A172 (cell line): ENCODE data around the gene ZSCAN10. TPM values are rescaled to one million over a fixed set of nuclear protein-coding genes. Genes with fewer than 3 reads are reported as not detected.

Source experiments
- DNase-seq: peaks from one replicate; pipeline ENCODE4 v3.0.0-alpha.2; 2015; ENCODE audit warnings: low spot score
- total RNA-seq: library from RNA; depleted of rRNA; stranded (reverse); fragments of >200 nt; shearing (Covaris generic); gene quantifications from 2 replicates; pipeline ENCODE4 v1.2.3, GENCODE V29; 2014; rRNA removed

Gene ZSCAN10
- total RNA-seq, 1 experiment from 2014 or later = not detected

DNA sequence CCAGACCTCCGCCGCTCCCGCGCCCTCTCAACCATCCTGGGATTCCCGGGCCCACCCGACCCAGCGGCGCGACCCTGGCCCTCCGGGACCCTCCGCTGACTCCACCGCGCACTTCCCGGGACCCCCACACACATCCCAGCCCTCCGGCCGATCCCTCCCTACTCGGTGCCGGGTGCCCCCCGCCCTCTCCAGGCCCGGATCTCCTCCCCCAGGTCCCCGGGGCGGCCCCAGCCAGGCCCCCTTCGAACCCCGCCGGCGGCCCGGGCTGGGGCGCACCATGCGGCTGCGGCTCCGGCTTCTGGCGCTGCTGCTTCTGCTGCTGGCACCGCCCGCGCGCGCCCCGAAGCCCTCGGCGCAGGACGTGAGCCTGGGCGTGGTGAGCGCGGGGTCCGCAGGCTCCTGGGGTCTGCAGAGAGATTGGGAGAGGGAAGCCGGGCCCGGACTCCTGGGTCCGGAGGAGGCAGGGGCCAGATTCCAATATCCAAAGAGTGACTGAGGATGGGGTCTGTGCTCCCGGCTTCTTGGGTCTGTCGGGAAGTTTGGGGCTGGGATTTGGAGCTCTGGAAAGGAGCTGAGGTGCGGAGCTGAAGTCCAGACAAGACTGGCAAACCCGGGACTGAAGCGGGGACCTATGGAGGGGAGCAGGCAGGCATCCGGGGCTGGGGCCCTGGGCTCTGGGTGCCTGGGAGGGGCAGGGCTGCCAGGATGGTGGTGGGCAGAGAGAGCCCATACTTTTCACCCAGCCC lies 52.3 kb downstream of the ZSCAN10 start:
- DNase-seq = no peak

DNA sequence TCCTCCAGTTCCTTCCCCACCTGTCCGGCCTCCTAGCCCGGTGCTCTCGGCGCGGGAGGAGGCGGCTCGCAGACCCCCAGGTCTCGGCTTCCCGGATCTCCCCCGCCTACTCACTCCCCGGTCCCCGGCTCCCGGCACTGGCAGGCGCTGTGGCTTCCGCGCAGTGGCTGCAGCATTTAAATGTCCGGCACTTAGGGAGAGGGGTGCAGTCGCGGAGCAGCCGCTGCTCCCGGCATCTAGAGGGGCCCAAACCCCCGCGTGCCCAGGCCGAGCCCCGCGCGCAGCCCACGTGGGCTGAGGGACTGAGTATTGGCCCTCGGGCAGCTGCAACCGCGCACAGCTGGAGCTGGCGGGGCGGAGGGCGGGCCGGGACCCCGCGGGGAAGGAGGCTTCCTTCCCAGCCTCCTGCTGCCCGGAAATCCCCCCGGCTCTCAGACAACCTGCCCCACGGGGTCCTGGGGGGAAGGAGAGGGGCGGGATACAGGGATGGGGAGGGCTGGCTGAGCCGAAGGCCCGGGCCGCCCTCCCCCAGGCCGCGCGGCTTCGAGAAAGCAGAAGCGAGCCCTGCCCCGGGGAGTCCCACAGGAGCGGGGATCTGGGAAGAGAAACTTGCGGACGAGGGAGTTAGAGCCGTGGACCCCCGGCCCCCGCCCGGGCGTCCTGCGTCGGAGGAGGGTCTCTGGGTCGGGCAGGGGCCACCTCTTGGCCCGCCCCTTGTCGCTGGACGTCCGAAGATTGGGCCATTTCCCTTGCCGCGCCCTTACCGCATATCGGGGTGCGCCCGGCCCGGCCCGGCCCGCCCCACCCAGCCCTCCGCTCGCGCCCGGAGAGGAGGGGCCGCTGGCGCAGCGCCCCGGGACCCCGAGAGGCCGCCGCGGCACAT lies 53.1 kb downstream of the ZSCAN10 start, which contains the start of gene MMP25:
MMP25 (plus strand) TSS at position 804 of the 883 bp plus-strand sequence. CDS start 357 bp downstream, outside the sequence.
- DNase-seq = no peak

DNA sequence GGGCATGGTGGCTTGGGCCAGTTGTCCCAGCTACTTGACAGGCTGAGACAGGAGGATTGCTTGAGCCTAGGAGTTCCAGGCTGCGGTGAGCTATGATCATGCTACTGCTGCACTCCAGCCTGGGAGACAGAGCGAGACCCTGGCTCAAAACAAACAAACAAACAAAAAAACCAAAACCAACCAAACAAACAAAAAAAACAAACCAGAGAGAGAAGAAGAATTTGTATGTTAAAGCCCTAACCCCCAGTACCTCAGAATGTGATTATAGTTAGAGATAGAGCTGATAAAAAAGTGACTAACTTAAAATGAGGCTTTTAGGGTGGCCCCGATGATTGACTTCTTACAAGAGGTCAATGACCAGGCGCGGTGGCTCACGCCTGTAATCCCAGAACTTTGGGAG lies 54.4 kb downstream of the ZSCAN10 start:
- no peak for DNase-seq

GRCh38 chr16:3042376-3042775 lies 56.7 kb downstream of the ZSCAN10 start:
- DNase-seq = no peak

GRCh38 chr16:3038896-3039295 lies 60.2 kb downstream of the ZSCAN10 start:
- no peak for DNase-seq

Other genes with a start within 250 kb of the ZSCAN10 start
- not detected in 2 replicates for gene PRSS22, start 241.1 kb downstream of the ZSCAN10 start, total RNA-seq
- gene FLYWCH2, start 216.1 kb downstream of the ZSCAN10 start, total RNA-seq = 66.3 and 88.4 TPM in 2 replicates
- 41.3 and 41.6 TPM in 2 replicates for gene FLYWCH1, start 187.4 kb downstream of the ZSCAN10 start, total RNA-seq
- 1.7 and 3.5 TPM in 2 replicates for gene KREMEN2, start 135.0 kb downstream of the ZSCAN10 start, total RNA-seq
- 39.2 and 47.4 TPM in 2 replicates for gene PAQR4, start 129.9 kb downstream of the ZSCAN10 start, total RNA-seq
- 50.8 and 63.1 TPM in 2 replicates for gene PKMYT1, start 118.8 kb downstream of the ZSCAN10 start, total RNA-seq
- gene CLDN9, start 86.4 kb downstream of the ZSCAN10 start, total RNA-seq = 0.16 TPM in 1 of 2 replicates, not detected in the other
- gene CLDN6, start 81.1 kb downstream of the ZSCAN10 start, total RNA-seq = 0.41 TPM in 1 of 2 replicates, not detected in the other
- 510 and 551 TPM in 2 replicates for gene TNFRSF12A, start 78.9 kb downstream of the ZSCAN10 start, total RNA-seq
- 54.7 and 71.1 TPM in 2 replicates for gene HCFC1R1, start 75.4 kb downstream of the ZSCAN10 start, total RNA-seq
- gene THOC6, start 75.3 kb downstream of the ZSCAN10 start, total RNA-seq = 32.1 and 35.2 TPM in 2 replicates
- gene BICDL2, start 62.4 kb downstream of the ZSCAN10 start, total RNA-seq = not detected in 2 replicates
- 0.53 and 1.6 TPM in 2 replicates for gene MMP25, start 52.7 kb downstream of the ZSCAN10 start, total RNA-seq
- gene IL32, start 33.7 kb downstream of the ZSCAN10 start, total RNA-seq = 113 and 115 TPM in 2 replicates
- 21.0 and 22.4 TPM in 2 replicates for gene ZNF205, start 13.3 kb upstream of the ZSCAN10 start, total RNA-seq
- 2.1 and 4.6 TPM in 2 replicates for gene ZNF213, start 35.7 kb upstream of the ZSCAN10 start, total RNA-seq
- gene OR1F1, start 88.9 kb upstream of the ZSCAN10 start, total RNA-seq = not detected in 2 replicates
- gene ZNF200, start 135.9 kb upstream of the ZSCAN10 start, total RNA-seq = 14.6 and 17.2 TPM in 2 replicates
- gene MEFV, start 157.3 kb upstream of the ZSCAN10 start, total RNA-seq = 0.29 TPM in 1 of 2 replicates, not detected in the other
- gene ZNF263, start 184.2 kb upstream of the ZSCAN10 start, total RNA-seq = 37.0 and 63.5 TPM in 2 replicates
- 7.0 and 11.0 TPM in 2 replicates for gene TIGD7, start 206.1 kb upstream of the ZSCAN10 start, total RNA-seq
- 20.2 and 26.1 TPM in 2 replicates for gene ZNF75A, start 206.2 kb upstream of the ZSCAN10 start, total RNA-seq